ENCODE results near the gene DIO2.

The DIO2 gene

DNA sequence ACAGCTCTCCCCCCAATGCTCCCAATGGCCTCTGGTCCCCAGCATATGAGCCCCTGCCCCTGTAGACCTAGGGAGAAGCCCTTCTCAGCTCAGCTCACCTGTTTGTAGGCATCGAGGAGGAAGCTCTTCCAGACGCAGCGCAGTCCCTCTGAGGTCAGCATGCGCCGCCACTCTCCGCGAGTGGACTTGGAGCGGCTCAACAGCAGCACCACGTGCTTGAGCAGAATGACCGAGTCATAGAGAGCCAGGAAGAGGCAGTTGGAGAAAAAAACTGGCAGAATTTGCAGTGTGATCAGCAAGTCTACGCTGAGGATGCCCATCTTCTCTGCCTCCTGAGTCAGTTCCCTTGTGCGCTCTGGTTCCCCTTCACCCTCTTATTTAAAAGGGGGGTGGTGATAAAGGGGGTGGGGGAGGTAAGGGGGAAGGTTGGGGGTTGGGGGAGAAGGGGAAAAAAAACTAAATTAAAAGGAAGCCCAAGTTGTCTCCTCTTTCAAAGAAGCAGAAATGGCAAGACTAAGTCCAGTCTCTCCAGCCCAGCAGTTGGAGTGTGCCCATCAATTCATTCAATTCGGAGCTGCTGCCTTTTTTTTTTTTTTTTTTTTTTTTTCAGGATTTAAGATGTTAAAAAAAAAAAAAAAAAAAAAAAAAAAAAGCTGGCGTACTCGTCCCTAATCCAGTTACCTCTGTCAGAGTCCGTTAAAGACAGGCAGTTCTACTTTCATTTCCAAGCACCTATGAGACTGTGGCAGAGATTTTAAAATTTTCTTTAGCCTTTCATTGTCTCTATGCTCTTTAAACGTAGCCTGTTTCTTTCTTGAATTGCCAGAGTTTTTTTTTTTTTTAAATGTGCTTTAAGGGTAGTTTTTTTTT is at the start of gene DIO2:
Gene DIO2, minus strand, starts transcription at position 352 of the 870 bp plus-strand sequence. Its CDS starts 32 bp downstream, at position 320.
- DNase-seq (ENCODE audit: low read depth): peak; percentile 32

DNA sequence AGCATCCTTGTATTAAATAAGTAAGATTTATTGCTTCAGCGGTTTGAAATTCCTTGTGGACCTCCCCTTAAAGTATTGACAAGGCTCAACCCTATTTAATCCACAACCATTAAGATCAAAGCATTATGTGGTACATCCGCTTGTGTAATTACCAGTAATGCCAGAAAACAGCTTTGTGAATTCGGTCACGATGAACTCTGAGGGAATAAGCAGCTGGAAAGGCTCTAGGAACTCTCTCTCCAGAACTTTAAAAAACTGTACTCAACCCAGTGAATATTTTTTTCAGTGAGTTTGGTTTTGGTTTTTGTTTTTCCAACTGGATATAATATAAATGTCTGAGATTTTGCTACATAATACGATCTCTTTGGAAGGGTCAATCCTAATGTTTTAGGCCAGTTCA is 49.3 kb upstream of the DIO2 start:
- DNase-seq (ENCODE audit: low read depth): no peak

DNA sequence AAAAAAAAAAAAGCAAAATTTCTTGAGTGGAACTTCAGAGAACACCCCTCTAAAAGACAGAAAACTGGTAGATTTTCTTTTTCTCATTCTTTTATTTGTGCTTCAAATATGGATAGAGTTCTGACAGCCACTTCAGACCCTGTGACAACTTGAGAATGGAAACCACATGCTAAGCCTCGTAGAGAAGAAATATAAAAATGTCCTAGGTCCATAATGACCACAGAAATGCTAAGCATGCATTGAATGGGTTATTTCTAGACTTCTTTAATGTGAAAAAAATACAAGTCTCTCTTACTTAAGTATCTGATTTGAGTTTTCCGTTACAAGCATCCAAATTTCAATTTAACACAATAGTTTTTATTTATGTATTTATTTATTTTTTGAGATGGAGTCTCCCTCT is 28.3 kb upstream of the DIO2 start:
- DNase-seq (ENCODE audit: low read depth): no peak

DNA sequence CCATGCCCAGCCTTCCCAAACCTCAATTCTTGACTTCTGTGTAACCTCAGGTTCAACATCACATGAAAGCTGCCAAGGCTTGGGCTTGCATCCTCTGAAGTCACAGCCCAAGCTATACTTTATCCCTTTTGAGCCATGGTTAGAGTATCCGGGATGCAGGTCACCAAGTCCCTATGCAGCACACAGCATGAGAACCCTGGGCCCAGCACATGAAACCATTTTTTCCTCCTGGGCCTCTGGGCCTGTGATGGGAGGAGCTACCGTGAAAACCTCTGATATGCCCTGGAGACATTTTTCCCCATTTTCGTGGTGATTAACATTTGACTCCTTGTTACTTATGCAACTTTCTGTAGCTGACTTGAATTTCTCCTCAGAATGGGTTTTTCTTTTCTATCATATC is 25.8 kb upstream of the DIO2 start:
- DNase-seq (ENCODE audit: low read depth): no peak

DNA sequence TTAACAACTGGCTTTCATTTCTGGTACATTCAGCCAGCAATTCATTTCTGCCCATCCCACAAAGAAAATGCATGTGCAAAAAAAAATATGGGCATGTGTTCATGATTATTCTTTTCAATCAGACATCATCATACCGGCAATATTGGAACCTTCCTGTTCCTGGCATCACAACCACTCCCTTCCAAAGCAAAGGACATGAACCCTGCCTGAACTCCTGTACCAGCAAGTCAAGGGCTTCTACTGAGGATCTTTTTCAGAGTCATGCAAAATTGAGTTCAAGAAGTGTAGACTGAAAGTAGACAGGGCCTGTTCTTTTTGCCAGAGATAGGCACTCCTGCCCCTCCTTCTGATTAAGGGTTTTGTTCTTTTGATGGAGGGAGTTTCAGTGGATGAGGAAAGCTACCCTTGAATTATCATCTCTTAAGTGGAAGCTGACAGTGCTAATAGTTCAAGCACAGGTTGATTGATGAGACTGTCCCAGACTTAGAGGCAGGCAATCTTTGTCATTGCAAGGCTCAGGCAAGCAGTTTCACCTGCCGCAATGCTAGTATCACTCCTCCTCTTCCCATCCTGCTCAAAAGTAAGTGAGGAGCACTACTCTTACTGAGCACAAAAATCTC is 22.3 kb upstream of the DIO2 start:
- no peak for DNase-seq (ENCODE audit: low read depth)

DNA sequence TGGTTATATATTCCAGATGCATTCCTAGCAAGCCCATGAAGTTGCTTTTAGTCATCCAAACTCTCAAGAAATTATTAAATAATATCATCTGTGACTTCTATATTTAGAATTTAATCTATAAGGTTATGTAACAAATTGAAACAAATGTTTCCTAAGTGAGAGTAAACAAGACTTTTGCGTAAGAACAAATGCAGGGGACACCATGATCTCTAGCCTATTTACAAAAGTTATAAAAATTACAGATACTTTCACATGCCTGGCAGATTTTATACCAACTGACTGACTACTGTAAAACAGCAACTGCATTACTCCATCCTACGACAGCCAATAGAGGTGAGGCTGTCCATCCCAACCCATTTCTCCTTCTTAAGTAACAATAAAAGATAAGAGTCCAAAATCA is 20.4 kb upstream of the DIO2 start:
- no peak for DNase-seq (ENCODE audit: low read depth)

DNA sequence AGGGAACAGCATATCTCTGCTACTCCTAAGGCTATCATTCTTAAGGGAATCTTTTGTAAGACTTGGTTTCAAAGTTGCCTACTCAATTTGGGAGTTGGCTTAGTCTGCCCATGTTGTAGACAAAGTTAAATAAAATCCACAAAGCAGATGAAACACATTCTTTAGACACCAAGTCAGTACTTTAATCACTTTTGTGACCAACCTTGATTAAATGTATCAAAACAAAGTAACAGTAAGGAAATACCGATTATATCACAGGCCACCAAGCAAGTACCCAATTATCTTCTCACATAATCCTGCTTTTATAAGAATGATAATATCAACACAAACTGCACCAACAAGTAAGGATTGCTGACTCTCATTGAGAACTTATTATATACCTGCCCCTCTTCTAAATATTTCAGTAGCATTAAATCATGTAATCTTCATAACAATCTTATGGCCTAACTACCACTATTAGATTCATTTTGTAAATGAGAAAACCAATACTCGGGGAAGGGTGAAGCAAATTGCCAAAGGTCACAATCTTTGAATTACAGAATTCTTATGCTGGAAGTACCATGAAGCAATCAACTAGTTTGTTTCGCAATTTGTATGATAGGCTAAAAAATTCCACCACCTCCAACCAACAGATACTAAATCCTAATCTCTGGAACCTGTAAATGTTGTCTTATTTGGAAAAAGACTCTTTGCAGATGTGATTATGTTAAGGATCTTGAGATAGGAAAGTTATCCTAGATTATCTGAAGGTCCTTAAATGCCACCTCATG is 12.6 kb upstream of the DIO2 start:
- no peak for DNase-seq (ENCODE audit: low read depth)

DNA sequence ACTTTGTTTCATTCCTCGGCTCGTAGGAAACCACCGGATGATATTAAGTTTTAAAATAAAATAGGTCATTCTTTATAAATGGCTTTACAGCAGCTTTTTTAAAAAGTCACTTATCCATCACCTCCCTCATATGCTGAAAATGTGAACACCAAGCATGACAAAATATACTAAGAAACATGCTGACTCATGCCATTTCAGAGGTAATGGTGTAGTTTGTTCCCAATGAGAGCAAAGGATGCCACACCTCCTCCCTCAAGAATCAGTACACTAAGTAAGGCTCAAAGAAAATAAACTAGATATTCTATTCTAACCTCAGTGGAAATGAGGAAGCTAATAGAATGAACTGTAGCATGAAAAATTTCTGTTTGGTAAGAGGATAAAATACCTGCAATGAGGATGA is 5.5 kb upstream of the DIO2 start:
- no peak for DNase-seq (ENCODE audit: low read depth)

DNA sequence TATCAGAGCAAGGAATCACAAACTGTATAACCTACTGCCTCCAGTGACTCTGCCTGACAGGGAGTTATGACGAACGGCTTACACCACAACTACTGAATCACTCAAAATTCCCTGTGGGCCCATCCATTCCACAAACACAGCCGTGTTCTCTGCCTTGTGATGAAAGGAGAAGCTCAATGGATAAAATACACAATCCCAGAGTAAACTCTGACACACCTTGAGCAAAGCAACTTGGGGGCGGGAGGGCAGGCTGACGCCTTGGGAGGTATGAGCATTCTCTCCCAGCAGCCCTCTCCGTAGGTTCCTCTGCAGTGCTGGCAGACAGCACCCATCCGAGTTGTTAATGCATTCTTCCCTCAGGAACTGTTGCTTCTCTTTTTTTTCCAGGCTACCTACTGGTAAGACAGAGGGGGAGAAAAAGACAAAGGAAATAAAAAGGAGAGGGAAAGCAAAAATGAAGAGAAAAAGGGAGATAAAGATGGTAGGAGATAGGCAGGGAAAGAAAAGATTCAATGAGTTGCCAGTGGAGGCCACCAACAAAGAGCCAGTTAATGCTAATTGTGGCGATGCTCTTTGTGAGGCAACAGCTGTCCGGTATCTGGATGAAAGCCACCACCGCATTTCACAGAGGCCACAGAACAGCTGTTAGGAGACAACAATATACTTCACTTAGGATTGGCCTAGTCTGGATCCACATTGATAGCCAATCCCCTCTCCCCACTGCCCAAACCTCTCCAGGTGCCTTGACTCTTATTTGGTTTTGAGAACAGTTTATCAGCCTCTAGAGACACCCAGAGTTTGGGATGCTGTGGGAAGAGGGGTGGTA is 4.7 kb upstream of the DIO2 start:
- DNase-seq (ENCODE audit: low read depth): no peak

DNA sequence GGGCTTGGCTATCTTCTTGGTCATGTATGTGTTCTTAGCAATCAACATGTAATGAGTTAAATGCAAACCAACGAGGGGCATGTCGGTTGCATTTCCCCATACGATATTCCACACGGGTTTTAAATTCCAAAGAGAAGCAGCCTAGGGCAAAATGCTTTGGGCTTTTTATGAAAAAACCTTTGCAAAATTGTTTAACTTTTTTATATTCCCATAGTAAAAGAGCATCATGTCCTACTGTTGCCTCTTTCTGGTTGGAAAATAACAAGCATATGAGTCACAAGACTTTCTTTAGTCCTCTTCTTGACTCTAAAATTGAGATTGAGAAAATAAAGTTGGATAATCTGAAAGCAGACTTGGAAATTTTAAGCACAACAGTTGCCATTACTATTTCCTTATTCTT is 3.8 kb upstream of the DIO2 start:
- no peak for DNase-seq (ENCODE audit: low read depth)

DNA sequence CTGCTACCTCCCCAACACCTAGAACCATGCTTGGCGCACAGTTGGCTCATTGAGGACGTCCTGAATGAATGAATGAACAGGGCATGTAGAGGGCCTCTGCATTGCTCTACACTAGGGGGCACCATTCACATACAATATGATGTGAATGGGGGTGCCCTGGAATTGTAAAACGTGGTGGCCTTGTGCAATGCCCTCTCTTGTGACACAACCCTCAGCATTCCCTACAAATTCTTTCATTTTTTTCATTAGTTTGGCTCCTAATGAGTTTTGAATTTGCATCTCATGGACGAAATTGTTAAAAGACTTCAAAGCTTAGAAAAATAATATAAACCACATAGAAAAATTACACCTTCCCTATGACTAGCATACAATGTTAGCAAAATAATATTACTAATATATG is 2.3 kb upstream of the DIO2 start:
- DNase-seq (ENCODE audit: low read depth): peak; percentile 61

DNA sequence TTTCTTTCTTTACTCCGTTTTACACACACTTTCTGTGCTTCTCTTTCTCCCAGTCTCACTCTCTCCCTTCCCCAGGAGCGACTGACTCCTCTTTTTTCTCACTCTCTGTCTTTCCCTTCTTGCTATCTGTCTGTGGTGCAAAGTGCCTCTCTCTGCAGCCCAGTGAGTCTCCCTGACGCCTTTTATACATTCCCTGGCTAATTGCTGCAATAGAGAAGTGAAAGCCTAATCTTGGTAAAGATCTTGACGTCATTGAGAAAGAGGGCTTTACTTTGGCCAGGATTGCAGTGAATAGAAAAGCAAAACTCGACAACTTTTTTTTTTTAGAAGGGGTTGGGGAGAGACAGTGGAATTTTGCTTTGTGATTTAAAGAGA is 706 bp upstream of the DIO2 start:
- peak; percentile 34 for DNase-seq (ENCODE audit: low read depth)

DNA sequence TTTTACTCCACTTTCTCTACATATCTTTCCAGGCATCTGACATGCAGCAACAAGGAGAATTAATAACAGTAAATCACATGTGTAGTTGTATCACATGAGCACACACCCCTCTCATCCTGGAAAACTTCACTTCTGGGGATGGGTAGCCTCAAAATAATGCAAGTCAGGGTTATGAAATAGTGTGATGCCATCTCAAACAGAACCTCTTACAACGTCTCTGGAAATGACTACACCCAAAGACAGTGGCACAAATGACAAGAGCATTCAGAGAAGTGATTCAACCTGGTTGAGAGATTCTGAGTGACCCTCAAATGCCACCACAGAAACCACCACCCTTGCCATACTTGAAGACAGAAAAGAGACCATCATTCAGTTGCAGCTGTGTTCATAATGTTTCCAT is 2.8 kb downstream of the DIO2 start:
- no peak for DNase-seq (ENCODE audit: low read depth)

DNA sequence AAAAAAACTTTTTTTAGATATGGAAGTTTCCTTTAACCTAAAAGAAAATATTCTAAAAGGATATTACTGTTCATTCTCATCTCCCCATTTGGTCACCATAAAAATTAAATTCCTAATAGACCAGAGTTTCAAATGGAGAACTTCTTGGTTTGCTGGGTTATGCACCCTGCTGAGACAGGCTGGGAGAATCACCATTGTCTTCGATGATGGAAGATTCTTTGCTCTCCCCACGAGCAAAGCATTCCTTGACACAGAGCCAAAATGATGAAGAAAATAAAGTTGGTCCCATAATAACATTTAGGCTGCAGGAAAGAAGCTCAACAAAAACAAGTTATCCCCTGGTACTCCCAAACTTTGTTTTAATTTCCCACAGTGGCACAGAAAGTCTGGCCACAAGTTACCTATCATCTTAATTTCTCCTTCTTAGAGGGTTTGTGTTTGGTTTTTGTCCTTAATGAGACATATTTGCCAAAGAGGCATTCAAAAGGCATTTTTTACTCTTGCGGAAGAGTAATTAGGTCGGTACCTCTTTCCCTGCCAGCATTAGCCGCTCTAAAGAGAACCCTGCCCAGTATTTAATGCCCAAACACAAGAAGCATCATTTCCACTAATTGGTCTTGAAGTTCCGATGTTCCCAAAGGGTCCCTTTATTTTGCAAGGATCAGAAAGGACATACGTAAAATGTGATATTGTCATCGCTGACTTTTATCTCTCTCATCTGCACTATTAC is 4.8 kb downstream of the DIO2 start:
- no peak for DNase-seq (ENCODE audit: low read depth)

DNA sequence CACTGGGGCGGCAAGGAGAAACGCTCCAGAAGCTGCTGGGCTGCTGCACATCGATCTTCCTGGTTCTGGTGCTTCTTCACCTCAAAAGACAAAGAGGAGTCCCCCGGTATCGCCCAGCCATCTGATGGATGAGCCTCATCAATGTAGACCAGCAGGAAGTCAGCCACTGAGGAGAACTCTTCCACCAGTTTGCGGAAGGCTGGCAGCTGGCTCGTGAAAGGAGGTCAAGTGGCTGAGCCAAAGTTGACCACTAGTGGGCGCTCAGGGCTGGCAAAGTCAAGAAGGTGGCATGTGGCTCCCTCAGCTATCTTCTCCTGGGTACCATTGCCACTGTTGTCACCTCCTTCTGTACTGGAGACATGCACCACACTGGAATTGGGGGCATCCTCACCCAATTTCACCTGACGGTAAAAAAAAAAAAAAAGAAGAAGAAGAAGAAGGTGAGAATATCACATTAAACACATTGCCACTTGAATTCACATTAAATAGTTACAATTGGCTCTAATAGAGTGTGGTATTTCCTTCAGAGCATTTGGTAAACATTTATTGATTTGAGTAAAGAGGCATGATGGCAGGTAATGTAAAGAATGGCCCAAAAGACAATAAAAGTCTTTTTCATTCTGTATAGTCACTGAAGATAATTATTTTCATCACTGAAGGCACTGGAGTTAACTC is 8.3 kb downstream of the DIO2 start:
- DNase-seq (ENCODE audit: low read depth): no peak

DNA sequence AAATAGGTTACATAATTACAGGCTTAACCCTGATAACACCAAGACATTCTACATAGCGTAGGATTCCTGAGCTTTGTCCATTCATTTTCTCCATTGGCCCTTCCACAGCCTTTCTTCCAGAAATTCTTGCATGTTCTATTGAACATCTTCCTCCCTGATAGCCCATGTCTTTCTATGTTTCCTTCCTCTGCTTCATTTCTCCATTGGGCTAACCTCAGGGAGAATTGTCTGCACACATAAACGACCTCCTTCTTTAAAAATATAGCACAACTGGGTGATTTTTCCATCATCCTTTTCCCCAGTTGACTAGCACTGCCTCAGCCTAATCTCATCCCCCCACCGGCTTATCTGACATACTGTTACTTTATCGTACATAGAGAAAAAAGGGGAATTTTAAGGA is 11.2 kb downstream of the DIO2 start:
- no peak for DNase-seq (ENCODE audit: low read depth)

DNA sequence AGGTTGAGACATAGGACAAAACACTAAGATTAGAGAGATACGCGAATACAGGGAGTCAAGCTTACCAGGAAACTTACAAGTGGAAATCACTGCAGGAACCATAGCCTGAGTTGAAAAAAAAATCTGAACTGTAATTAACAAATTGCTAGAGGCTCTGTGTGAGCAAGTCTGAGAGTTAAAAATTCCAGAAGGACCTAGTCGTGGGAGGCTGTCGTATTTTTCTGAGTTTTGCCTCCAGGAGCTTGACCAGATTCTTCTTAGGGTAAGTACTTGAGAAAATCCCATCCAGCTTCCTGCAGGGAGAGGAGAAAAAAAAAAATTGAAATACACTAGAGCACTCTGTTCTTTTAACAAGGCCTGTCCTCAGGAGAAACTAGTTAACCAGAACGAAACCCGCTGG is 22.7 kb downstream of the DIO2 start:
- no peak for DNase-seq (ENCODE audit: low read depth)

DNA sequence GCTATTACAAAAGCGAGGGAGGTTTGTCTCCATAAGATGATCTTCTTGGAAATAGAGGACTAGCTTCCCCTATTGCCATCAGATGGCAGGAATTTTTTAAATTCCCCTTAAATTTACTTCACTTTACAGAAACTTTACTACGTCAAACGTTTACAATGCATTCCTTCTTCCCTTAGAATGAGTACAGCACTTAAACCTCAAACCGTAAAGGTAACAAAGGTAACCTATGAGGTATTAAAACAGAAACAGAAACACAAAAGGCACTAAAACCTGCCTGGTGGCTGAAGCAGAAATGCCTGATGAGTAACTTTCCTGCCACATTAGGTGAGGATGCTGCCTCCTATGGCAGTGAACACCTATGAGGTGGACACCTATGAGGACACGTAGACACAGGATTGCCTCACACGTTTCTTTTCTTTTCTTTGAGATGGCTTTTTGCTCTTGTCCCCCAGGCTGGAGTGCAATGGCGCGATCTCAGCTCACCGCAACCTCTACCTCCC is 25.0 kb downstream of the DIO2 start:
- DNase-seq (ENCODE audit: low read depth): no peak

DNA sequence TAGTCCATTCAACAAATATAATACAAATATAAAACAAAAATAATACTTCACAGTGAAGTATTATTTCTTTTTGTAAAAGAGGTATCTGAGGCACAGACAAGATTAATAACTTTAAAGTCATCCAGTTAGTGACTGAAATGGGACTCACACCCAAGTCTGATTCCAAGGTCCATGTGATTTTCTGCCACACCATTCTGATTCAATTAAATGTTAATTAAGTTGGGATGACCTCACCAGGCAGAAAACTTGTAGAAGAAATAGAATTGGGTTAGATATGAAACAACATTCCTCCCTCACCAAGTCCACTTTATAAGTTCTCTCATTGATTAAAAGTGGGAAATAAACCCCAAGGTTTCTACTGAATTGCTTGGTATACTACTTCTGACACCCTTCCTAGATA is 34.4 kb downstream of the DIO2 start:
- DNase-seq (ENCODE audit: low read depth): no peak

DNA sequence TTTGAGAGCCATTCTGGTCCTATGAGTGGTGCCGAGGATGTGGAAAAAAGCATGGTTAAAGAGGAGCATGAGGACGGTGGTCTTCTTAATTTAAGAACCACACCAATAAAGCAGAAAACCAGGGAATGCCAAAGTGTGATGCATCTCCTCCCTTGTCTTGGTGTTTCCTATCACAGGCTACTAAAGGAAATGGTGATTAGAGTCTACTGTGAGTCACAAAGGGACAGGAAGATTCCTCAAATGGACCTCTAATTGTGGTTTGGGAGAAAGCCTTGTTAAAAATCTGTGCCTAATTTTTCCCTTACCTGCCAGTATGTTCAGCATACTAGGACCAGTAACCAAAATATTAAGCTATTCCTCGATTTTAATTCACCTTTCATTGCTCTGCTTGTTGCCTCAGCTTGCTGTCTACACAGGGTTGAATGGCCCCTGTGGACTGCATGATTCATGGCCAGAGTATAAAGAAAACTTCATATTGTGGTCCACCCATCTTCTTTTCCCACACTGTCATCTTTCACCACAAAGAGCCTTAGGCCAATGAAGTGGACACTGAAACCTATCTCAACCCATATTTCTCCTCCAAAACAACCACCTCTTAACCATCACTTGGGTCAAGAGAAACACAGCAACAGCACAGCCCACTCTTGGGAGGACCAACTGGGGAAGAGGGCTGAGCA is 38.8 kb downstream of the DIO2 start:
- DNase-seq (ENCODE audit: low read depth): no peak

Measured in GM04504 (cell line).